Epithelial cell of prostate (primary cell): ENCODE data around the gene TMEM35A.
"Not testable (repeated sequence)": the region's sequence is repeated elsewhere in the genome, so short reads cannot be mapped to it uniquely, and the experiment has no call there.

ENCODE experiments used
- DNase-seq: peaks from one replicate; pipeline ENCODE4 v3.0.0-alpha.2; 2011; ENCODE audit warnings: low read depth, low spot score
- H3K27ac ChIP-seq: fragments of 450-650 bp; 2 replicates; pipeline ENCODE4 v1.5.1; 2017; ENCODE audit warnings: mild to moderate bottlenecking

Gene TMEM35A

GRCh38 chrX:101078716-101079598 is at the start of gene TMEM35A:
Gene TMEM35A (plus strand): TSS chrX:101078879. CDS start chrX:101079003, 124 bp downstream.
- no peak for DNase-seq
- no peak within 1 kb of the TSS for H3K27ac ChIP-seq

GRCh38 chrX:101029665-101030064 is 49.0 kb upstream of the TMEM35A start:
- no peak for DNase-seq
- H3K27ac ChIP-seq, result no peak overlapping the region

GRCh38 chrX:101037231-101037630 is 41.4 kb upstream of the TMEM35A start:
- no peak for DNase-seq
- no peak overlapping the region for H3K27ac ChIP-seq

GRCh38 chrX:101040197-101040596 is 38.5 kb upstream of the TMEM35A start:
- H3K27ac ChIP-seq, result no peak overlapping the region
- no peak for DNase-seq

GRCh38 chrX:101051153-101051548 is 27.5 kb upstream of the TMEM35A start:
- DNase-seq, result no peak
- peak overlapping the region; percentile 74 for H3K27ac ChIP-seq

- peak within 1 kb of the TSS; percentile 74 for H3K27ac ChIP-seq
- no peak for DNase-seq
These were observed 27.0 kb upstream of the TMEM35A start, which contains the start of gene TRMT2B for GRCh38 chrX:101051549-101052302. Gene TRMT2B (minus strand): TSS chrX:101052111. CDS start chrX:101042289, 9,822 bp downstream.

GRCh38 chrX:101056551-101056950 is 22.1 kb upstream of the TMEM35A start:
- peak overlapping the region; percentile 81 for H3K27ac ChIP-seq
- DNase-seq, result not testable (repeated sequence)

GRCh38 chrX:101057093-101057714 is 21.5 kb upstream of the TMEM35A start:
- peak overlapping the region; percentile 81 for H3K27ac ChIP-seq
- no peak for DNase-seq

- DNase-seq, result no peak
- no peak overlapping the region for H3K27ac ChIP-seq
These were observed 16.5 kb upstream of the TMEM35A start for GRCh38 chrX:101062176-101062575.

GRCh38 chrX:101071582-101071981 is 7.1 kb upstream of the TMEM35A start:
- no peak for DNase-seq
- H3K27ac ChIP-seq, result no peak overlapping the region

GRCh38 chrX:101079736-101080270 is 1.1 kb downstream of the TMEM35A start:
- no peak for DNase-seq
- H3K27ac ChIP-seq, result no peak overlapping the region

GRCh38 chrX:101080326-101081124 is 1.8 kb downstream of the TMEM35A start:
- no peak for DNase-seq
- no peak overlapping the region for H3K27ac ChIP-seq

GRCh38 chrX:101081231-101081630 is 2.6 kb downstream of the TMEM35A start:
- no peak for DNase-seq
- H3K27ac ChIP-seq, result no peak overlapping the region

GRCh38 chrX:101091817-101092216 is 13.1 kb downstream of the TMEM35A start:
- no peak for DNase-seq
- H3K27ac ChIP-seq, result no peak overlapping the region

GRCh38 chrX:101097546-101098453 is 19.1 kb downstream of the TMEM35A start, which contains the start of gene CENPI:
Gene CENPI (plus strand): TSS chrX:101098204. CDS start chrX:101101071, 2,867 bp downstream.
- H3K27ac ChIP-seq, result peak within 1 kb of the TSS; percentile 14
- DNase-seq, result peak; percentile 57

- H3K27ac ChIP-seq, result no peak overlapping the region
These were observed 29.6 kb downstream of the TMEM35A start for GRCh38 chrX:101108284-101108683.

GRCh38 chrX:101117701-101118100 is 39.0 kb downstream of the TMEM35A start:
- no peak overlapping the region for H3K27ac ChIP-seq
- no peak for DNase-seq

More at GRCh38 chrX:101108284-101108683, 29.6 kb downstream of the TMEM35A start:
- no peak for DNase-seq

GRCh38 chrX:101136235-101136634 is 57.6 kb downstream of the TMEM35A start:
- H3K27ac ChIP-seq, result no peak overlapping the region
- no peak for DNase-seq
